Measurements from ENCODE around the gene NDUFB1.

The NDUFB1 gene

DNA sequence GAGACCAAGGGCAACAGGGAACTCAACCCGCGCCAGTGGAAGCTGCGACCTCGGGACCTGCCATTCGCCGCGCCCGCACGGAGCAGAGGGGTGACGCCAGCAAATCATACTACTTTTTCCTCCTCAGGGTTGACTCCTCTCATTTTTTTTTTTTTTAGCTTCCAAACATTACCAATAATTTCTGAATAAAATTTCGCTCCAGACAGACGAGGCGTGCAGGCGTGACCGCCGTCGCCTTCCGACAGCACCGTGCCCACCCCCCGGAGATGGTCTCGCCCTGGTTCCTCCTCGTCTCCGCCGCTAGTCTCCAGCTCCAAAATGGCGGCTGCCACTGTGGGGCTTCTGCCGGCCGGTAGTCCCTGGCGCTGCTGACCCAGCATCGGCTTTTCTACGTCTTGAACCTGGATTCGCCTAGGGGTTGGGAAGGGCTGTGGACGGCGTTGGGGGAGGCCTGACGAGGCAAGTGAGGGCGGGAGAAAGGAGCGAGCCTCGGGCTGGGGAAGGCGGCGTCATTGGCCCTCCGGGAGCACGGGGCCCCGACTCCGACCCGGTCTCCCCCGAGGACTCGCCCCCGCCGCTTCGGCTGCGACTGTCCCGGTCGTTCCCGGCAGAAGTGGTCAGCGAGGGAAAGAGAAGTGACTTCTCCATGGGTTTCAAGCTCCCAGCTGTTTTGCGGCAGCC, at the start of gene NDUFB1, which contains the start of gene CPSF2:
Gene NDUFB1, minus strand, starts transcription at position 37 of the 681 bp plus-strand sequence. CDS start 4,069 bp downstream, outside the sequence.
Gene CPSF2, plus strand, starts transcription at position 300 of the 681 bp plus-strand sequence. CDS start 9,016 bp downstream, outside the sequence.
- DNase-seq, result peak; percentile 56

DNA sequence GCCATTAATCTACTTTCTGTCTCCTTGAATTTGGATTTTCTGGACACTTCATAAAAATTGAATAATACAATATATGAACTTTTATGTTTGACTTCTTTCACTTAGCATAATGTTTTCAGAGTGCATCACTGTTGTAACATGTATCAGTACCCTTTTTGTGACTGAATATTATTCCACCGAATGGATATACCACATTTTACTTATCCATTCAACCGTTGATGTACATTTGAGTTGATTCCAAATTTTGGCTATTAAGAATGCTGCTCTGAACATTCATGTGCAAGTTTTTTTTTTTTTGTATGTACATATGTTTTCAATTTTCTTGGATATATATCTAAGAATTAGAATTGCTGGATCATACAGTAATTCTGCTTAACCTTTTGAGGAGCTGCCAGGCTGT, 43.5 kb upstream of the NDUFB1 start:
- no peak for DNase-seq

GRCh38 chr14:92161521-92161920, 40.0 kb upstream of the NDUFB1 start:
- no peak for DNase-seq

- no peak for DNase-seq
These were observed 39.1 kb upstream of the NDUFB1 start for GRCh38 chr14:92160619-92161018.

DNA sequence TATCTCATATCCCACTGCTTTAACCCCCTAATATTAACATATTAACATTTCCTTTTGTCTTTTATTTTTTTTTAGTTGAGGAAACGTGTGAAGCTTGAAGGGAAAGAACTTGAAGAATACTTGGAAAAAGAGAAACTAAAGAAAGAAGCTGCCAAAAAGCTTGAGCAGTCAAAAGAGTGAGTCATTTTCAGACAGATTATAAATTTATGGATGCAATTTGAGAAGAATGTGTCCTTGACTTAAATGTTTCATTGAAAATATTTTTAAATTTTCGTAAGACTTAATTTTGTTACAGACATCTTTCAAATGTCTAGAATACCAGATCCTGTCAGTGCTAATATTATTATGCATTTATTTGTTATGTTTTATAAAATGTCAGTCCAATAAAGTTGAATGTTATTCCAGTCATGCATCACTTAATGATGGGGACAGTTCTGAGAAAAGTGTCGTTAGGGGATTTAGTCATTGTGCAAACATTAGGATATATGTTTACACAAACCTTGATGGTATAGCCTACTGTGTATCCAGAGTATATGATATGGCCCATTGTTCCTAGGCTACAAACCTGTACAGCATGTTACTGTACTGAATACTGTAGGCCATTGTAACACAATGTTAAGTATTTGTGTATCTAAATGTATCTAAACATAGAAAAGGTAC, 32.9 kb upstream of the NDUFB1 start:
- no peak for DNase-seq

DNA sequence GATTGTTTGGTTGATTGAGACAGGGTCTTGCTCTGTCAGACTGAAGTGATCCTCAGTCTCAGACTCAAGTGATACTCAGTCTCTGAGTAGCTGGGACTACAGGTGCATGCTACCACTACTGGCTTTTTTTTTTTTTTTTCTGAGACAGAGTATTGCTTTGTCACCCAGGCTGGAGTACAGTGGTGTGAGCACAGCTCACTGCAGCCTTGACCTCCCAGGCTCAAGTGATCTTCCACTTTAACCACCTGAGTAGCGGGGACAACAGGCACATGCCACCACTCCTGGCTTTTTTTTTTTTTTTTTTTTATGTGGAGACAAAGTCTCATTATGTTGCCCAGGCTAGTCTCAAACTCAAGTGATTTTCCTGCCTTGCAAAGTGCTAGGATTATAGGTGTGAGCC, 32.1 kb upstream of the NDUFB1 start:
- no peak for DNase-seq

GRCh38 chr14:92144708-92145107, 23.2 kb upstream of the NDUFB1 start:
- no peak for DNase-seq

- no peak for DNase-seq
These were observed 22.5 kb upstream of the NDUFB1 start for GRCh38 chr14:92143962-92144361.

DNA sequence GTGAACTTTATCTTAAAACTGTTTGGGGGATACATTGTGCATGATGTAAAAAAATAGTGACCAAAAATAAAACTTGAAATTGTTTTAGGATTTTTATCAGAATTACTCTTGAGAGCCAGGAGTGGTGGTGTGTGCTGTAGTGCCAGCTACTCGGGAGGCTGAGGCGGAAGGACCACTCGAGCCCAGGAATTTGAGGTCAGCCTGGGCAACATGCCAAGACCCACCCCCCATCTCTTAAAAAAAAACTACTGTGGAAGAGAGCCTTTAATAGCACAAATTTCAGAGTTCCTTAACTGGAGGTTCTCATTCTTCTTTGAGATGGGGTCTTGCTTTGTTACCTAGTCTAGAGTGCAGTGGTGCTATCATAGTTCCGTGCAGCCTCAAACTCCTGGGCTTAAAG, 21.8 kb upstream of the NDUFB1 start:
- DNase-seq, result no peak

- no peak for DNase-seq
These were observed 13.8 kb upstream of the NDUFB1 start for GRCh38 chr14:92135269-92135668.

- no peak for DNase-seq
These were observed 12.9 kb upstream of the NDUFB1 start for GRCh38 chr14:92134456-92134855.

DNA sequence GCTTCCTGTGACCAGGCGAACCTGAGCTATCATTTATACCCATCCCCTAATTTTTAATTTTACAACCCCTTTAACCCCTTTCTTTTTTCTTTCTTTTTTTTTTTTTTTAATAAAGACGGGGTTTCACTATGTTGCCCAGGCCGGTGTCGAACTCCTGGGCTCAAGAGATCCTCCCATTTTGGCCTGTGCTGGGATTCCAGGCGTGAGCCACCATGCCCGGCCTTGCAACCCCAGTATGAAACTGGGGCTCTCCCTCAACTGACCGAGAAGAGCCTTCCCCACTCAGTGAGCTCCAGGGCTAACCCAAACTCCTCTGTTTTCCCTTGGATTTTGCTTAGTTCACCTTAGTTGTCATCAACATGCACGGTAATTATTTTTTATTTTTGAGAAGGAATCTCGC, 1.3 kb upstream of the NDUFB1 start:
- DNase-seq, result no peak

DNA sequence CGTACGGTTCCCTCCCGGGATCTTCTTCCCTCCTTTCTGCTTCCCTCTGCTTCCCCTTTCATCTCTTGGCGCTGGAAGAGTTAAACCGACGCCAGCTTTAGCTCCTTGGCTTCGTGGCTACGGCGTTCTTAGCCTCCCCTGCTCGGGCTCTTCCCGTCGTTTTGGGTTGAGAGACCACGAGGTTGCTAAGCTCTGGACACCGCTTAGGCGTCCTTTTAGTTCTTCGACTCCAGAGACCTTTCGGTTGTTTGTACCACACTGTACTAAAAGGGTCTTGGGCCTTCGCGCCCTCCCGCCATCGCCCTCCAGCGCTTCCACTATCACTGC, 808 bp upstream of the NDUFB1 start:
- DNase-seq, result no peak

GRCh38 chr14:92121207-92121669, 268 bp downstream of the NDUFB1 start:
- DNase-seq, result no peak

- no peak for DNase-seq
These were observed 12.0 kb downstream of the NDUFB1 start for GRCh38 chr14:92109490-92109889.

- DNase-seq, result no peak
These were observed 12.9 kb downstream of the NDUFB1 start for GRCh38 chr14:92108345-92109254.

- DNase-seq, result peak; percentile 89
These were observed 15.2 kb downstream of the NDUFB1 start, which contains the start of gene ATXN3 for GRCh38 chr14:92106143-92106926. Gene ATXN3, minus strand, starts transcription at chr14:92106582. Its CDS starts 30 bp downstream, at chr14:92106552.

DNA sequence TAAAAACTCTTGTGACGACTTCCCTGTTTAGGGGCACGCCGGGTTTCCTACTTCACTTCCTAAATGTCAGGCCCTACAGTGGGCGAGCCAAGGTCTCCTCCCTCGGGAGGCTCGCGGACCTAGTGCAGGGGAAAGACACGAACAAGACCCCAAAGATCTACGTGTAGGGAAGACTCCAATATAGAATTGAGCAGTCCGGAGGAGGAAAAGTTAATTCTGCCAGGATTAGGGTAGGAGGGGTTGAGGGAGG, 15.7 kb downstream of the NDUFB1 start:
- no peak for DNase-seq

- no peak for DNase-seq
These were observed 16.2 kb downstream of the NDUFB1 start for GRCh38 chr14:92105073-92105892.

DNA sequence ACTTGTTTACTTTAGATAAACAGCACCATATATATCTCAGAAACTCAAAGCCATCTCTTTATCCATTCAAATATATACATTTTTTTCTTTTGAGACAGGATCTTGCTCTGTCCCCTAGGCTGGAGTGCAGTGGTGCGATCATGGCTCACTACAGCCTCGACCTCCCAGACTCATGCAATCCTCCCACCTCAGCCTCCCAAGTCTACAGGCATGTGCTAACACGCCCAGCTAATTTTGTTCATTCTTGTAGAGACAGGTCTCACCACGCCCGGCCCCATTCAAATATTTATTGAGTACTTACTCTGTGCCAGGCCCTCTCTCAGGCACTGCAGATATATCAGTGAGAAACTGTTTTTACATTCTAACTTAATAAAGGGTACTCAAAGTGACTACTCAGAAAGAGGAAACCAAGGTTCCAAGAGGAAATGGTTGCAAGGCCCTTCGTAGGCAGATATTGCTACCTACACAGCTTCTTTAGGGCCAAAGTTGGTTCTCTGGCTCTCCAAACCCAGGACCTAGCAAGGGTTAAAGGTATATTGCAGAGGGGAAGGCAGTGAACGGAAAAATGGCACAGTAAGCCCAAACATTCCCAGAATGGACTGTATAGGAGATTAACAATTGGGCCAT, 18.0 kb downstream of the NDUFB1 start:
- DNase-seq, result no peak

GRCh38 chr14:92099802-92100201, 21.7 kb downstream of the NDUFB1 start:
- DNase-seq, result no peak

Data from NCI-H2029 (cell line).